GM12892 (cell line): Measurements from ENCODE around the gene ALKBH6.

Experiments used
- POLR2A ChIP-seq: IDR thresholded peaks from 2 replicates; pipeline ENCODE4 v1.6.1; 2011; ENCODE audit warnings: low read depth, low read length, control low read depth
- POLR2AphosphoS5 ChIP-seq: IDR thresholded peaks from 2 replicates; pipeline ENCODE4 v1.6.1; 2011; ENCODE audit warnings: low read depth, low read length, control low read depth
- TAF1 ChIP-seq: IDR thresholded peaks from 2 replicates; pipeline ENCODE4 v1.6.1; 2011; ENCODE audit warnings: low read depth, mild to moderate bottlenecking, control low read depth, low read length, borderline replicate concordance

DNA sequence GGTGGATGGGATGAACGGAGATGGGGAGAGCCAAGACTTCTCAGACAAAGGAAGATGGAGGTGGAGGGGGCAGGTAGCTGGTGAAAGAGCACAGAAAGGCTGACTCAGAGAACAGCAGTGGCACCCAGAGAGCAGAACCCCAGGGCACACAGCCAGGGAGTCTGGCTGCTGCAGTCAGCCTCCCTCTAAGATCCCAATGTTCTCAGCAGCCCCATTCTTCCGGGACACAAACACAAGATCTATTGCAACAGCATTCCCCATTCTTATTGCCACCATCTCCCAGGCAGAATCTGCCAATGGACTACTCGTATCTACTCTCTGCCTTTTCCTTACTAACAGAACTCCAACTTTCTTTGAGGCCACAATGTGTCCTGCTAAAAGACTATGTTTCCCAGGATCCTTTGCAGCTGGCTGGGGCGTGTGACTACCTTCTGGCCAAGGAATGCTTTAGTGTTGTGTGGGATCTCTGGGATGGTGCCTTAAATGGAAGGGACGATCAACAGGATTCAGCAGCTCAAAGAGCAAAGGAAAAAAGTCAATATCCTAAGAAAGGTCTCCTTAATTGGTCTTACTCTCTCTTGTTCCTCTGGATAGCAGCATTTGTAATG, 32.5 kb upstream of the ALKBH6 start:
- no peak for TF ChIP-seq POLR2AphosphoS5
- TF ChIP-seq TAF1, result no peak
- no peak for TF ChIP-seq POLR2A
